Fibroblast of lung (primary cell): ENCODE data around the gene SLC16A5. TPM values are rescaled to one million over a fixed set of nuclear protein-coding genes. Genes with fewer than 3 reads are reported as not detected.
A peak's percentile ranks its signal among the peaks of the same experiment; 100 is the strongest.

Source experiments
- DNase-seq, 2 donors: peaks; one replicate each; pipeline versions ENCODE4 v3.0.0 to v3.0.0-alpha.2; 2010; ENCODE audit warnings: low read depth in 2 of 2
- H2AFZ ChIP-seq: 2 replicates; pipeline ENCODE4 v1.5.1; 2012; ENCODE audit warnings: low read length, control low read depth, inconsistent platforms
- H3K27ac ChIP-seq: 2 replicates; pipeline ENCODE4 v1.5.1; 2011; ENCODE audit warnings: low read length, control low read depth; ENCODE audit not compliant: insufficient read depth
- H3K27me3 ChIP-seq: 2 replicates; pipeline ENCODE4 v1.5.1; 2011; ENCODE audit warnings: mild to moderate bottlenecking, low read length; ENCODE audit not compliant: control insufficient read depth, insufficient read depth
- H3K36me3 ChIP-seq: 2 replicates; pipeline ENCODE4 v1.5.1; 2011; ENCODE audit warnings: low read length; ENCODE audit not compliant: control insufficient read depth, insufficient read depth
- H3K4me1 ChIP-seq: 2 replicates; pipeline ENCODE4 v1.5.1; 2011; ENCODE audit warnings: low read length; ENCODE audit not compliant: control insufficient read depth, insufficient read depth; ENCODE audit errors: extremely low read depth
- H3K4me2 ChIP-seq: 2 replicates; pipeline ENCODE4 v1.5.1; 2011; ENCODE audit warnings: low read length, control low read depth; ENCODE audit not compliant: insufficient read depth; ENCODE audit errors: extremely low read depth
- H3K4me3 ChIP-seq, 4 experiments: fragments of 200-600 bp in 1 of 4; sonication (generic) in 1 of 4; replicated peaks in 1 of 4; 2 replicates each; pipeline ENCODE4 v1.5.1; 2011 to 2016; ENCODE audit warnings: low read length in 4 of 4, low read depth in 3 of 4, mild to moderate bottlenecking in 3 of 4, control low read depth in 2 of 4, inconsistent platforms in 1 of 4, mixed read lengths in 1 of 4; ENCODE audit not compliant: insufficient read depth in 1 of 4; ENCODE audit errors: control extremely low read depth in 1 of 4
- H3K79me2 ChIP-seq: 2 replicates; pipeline ENCODE4 v1.5.1; 2012; ENCODE audit warnings: mild to moderate bottlenecking, low read length, inconsistent platforms; ENCODE audit not compliant: control insufficient read depth, insufficient read depth
- H3K9ac ChIP-seq: 2 replicates; pipeline ENCODE4 v1.5.1; 2011; ENCODE audit warnings: mild to moderate bottlenecking, low read length, control low read depth; ENCODE audit not compliant: insufficient read depth
- H3K9me3 ChIP-seq: 2 replicates; pipeline ENCODE4 v1.5.1; 2012; ENCODE audit warnings: low read depth, low read length; ENCODE audit not compliant: control insufficient read depth, insufficient read depth
- H4K20me1 ChIP-seq: 2 replicates; pipeline ENCODE4 v1.5.1; 2011; ENCODE audit warnings: low read length; ENCODE audit not compliant: control insufficient read depth, insufficient read depth; ENCODE audit errors: extremely low read depth
- EZH2 ChIP-seq: IDR thresholded peaks from 2 replicates; pipeline ENCODE4 v1.5.1; 2012; ENCODE audit warnings: low read length, control low read depth, mild to moderate bottlenecking; ENCODE audit errors: missing control alignments
- polyA plus RNA-seq, 2 donors: library from polyadenylated mRNA; depleted of rRNA in 1 of 2; stranded (reverse) in 1 of 2; unstranded in 1 of 2; fragments of >200 nt; gene quantifications; 2 replicates each; pipeline ENCODE4 v1.2.1, GENCODE V29; 2011 to 2012; ENCODE audit warnings: missing spikeins in 1 of 2
- total RNA-seq: library from RNA; depleted of rRNA; stranded (reverse); fragments of >200 nt; gene quantifications from 2 replicates; pipeline ENCODE4 v1.2.1, GENCODE V29; 2014
- TF ChIP-seq, protein P1 (sequence below), 2 donors: IDR thresholded peaks in 1 of 2; conservative IDR thresholded peaks in 1 of 2; 1 replicate in 1 of 2; 2 replicates in 1 of 2; pipeline ENCODE4 v1.5.1; 2011 to 2012; ENCODE audit warnings: low read length in 2 of 2, control low read depth in 1 of 2, inconsistent platforms in 1 of 2, low read depth in 1 of 2, mild to moderate bottlenecking in 1 of 2

Gene SLC16A5
- total and polyA plus RNA-seq, 2 donors (not counting 1 experiment from before 2014, with no cell fraction given), result 1.5 to 8.4 TPM

DNA sequence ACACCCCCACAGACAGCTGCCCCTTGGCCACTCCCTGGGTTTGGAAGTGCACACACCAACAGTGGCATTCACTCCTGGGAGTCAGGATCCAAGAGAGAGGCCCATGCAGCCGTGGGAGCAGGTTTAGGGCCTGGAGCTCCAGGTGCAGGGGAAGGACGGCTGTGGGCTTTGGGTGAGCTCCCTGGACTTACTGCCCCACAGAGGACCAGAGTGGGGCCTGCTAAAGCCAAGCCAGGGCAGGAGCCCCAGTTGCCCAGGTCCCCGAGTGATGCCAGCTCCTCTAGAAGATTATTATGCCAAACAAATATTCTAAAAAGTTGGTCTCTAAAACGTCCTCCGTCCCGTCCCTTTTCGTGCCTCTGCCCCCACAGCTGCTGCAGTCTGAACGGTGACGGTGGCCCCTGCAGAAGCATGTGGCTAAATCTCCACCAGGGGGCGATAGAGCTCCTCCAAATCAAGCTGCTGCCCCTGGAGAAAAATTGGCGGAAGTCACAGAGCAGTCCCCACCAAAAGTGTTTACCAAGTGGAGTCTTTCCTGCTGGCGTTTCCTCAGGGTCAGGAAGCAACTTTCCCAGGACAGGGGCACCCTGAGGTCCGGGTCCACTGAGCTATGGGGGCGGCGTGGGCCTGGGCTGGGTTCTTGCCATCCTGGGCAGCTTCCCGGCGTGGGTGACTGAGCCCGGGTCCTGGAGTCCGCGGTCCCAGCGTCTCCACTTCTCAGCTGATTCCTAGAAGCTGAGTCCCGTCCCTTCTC is 26.2 kb downstream of the SLC16A5 start:
- no peaks in the 10 kb centered on the region for H4K20me1 ChIP-seq
- peak overlapping the region; percentile 86 for H3K4me2 ChIP-seq
- H3K9ac ChIP-seq, result peak overlapping the region; percentile 33
- no peaks in the 10 kb centered on the region for H3K9me3 ChIP-seq
- H3K36me3 ChIP-seq, result no peaks in the 10 kb centered on the region
- peak overlapping the region; percentile 91 for H2AFZ ChIP-seq
- H3K27me3 ChIP-seq, result no peaks in the 10 kb centered on the region
- H3K27ac ChIP-seq, result peak overlapping the region; percentile 30
- peaks cover 8% of the 10 kb centered on the region for H3K4me1 ChIP-seq
- peaks cover 3% of the 10 kb centered on the region for H3K79me2 ChIP-seq
- peak overlapping the region; percentile 40 to 55 (median 48) for H3K4me3 ChIP-seq
- TF ChIP-seq, protein P1, sequence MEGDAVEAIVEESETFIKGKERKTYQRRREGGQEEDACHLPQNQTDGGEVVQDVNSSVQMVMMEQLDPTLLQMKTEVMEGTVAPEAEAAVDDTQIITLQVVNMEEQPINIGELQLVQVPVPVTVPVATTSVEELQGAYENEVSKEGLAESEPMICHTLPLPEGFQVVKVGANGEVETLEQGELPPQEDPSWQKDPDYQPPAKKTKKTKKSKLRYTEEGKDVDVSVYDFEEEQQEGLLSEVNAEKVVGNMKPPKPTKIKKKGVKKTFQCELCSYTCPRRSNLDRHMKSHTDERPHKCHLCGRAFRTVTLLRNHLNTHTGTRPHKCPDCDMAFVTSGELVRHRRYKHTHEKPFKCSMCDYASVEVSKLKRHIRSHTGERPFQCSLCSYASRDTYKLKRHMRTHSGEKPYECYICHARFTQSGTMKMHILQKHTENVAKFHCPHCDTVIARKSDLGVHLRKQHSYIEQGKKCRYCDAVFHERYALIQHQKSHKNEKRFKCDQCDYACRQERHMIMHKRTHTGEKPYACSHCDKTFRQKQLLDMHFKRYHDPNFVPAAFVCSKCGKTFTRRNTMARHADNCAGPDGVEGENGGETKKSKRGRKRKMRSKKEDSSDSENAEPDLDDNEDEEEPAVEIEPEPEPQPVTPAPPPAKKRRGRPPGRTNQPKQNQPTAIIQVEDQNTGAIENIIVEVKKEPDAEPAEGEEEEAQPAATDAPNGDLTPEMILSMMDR (conservative IDR thresholded peaks at IDR 0.05 in 1 of 2, IDR thresholded peaks at IDR 0.05 in 1 of 2; ENCODE audit: low read depth in 1 of 2, low read length in 2 of 2), result peak; percentile 85 to 95
- TF ChIP-seq EZH2, result no peak
- DNase-seq, result peak; percentile 79 to 94

DNA sequence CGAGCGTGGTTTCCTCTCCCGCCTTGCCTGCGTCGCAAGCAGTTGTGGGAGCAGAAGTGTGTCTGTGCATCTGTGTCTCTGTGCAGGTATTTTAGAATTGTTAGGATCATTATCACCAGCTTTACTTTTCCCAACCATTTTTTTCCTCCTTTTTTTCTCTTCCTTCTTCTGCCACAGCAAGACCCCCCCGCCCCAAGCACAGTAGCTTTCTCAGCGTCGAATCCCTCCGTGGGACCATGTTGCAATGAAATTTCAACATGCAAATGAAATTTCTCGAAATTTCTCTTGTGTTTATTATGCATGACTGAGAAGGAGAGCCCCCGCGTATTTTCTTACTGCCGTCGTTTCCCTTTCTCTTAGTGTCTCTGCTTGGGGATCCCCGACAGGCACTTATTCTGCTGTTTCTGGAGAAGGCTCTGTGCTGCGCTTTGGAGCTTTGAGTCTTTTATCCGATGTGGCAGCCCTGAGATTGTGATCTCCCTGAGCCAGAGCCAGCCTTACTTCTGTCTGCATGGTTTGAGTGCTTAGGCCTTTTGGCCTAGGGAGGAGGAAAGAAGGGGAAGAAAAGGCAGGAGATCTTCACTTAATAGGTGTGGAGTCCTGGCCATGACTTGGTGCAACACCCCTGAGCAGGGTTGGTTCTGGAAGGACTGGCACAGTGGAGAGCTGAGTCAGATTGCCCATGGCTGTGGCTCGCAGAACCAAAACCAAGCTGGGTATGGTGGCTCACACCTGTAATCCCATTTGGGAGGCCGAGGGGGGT is 27.0 kb downstream of the SLC16A5 start:
- Histone ChIP-seq H4K20me1 (no peaks in the 10 kb centered on the region), H3K27ac (peak overlapping the region; percentile 30), H3K4me3 (peak overlapping the region; percentile 40 to 55 (median 48)), H3K27me3 (no peaks in the 10 kb centered on the region), H2AFZ (peak overlapping the region; percentile 91), H3K36me3 (no peaks in the 10 kb centered on the region), H3K9ac (peak overlapping the region; percentile 33), H3K79me2 (peaks cover 3% of the 10 kb centered on the region), H3K9me3 (no peaks in the 10 kb centered on the region), H3K4me1 (peaks cover 6% of the 10 kb centered on the region), H3K4me2 (peak overlapping the region; percentile 86)
- DNase-seq, result no peak
- TF ChIP-seq, protein P1 (conservative IDR thresholded peaks at IDR 0.05 in 1 of 2, IDR thresholded peaks at IDR 0.05 in 1 of 2; ENCODE audit: low read depth in 1 of 2, low read length in 2 of 2), result no peak
- TF ChIP-seq EZH2, result no peak

DNA sequence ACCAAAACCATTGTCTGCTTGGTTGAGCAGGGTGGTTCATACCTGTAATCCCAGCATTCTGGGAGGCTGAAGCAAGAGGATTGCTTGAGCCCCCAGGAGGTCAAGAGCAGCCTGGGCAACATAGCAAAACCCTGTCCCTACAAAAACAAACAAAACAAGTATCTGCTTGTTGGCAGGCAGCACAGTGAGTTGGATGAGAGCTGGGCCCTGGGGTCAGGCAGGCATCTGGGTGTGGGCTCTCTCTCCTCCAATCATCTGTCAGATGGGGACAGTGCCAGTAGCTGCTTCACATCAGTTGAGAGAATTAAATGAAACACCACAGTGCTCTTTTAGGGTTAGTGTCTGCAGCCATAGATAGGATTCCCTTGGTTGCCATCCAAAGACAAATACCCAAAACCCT is 27.8 kb downstream of the SLC16A5 start:
- no peak for DNase-seq
- no peaks in the 10 kb centered on the region for H4K20me1 ChIP-seq
- H3K9ac ChIP-seq, result no peak overlapping the region
- H3K4me3 ChIP-seq, result no peak overlapping the region
- H3K79me2 ChIP-seq, result peaks cover under 1% of the 10 kb centered on the region
- H3K9me3 ChIP-seq, result no peaks in the 10 kb centered on the region
- H3K4me1 ChIP-seq, result peaks cover 5% of the 10 kb centered on the region
- no peak overlapping the region for H2AFZ ChIP-seq
- H3K27ac ChIP-seq, result no peak overlapping the region
- no peaks in the 10 kb centered on the region for H3K36me3 ChIP-seq
- no peak for TF ChIP-seq EZH2
- TF ChIP-seq, protein P1 (conservative IDR thresholded peaks at IDR 0.05 in 1 of 2, IDR thresholded peaks at IDR 0.05 in 1 of 2; ENCODE audit: low read depth in 1 of 2, low read length in 2 of 2), result no peak
- H3K4me2 ChIP-seq, result no peak overlapping the region
- H3K27me3 ChIP-seq, result no peaks in the 10 kb centered on the region
